Measurements from ENCODE around the gene CLK4. TPM values are rescaled to one million over a fixed set of nuclear protein-coding genes. Genes with fewer than 3 reads are reported as not detected.

CLK4 gene
- total RNA-seq, 1 experiment from 2014 or later = 10.0 TPM

DNA sequence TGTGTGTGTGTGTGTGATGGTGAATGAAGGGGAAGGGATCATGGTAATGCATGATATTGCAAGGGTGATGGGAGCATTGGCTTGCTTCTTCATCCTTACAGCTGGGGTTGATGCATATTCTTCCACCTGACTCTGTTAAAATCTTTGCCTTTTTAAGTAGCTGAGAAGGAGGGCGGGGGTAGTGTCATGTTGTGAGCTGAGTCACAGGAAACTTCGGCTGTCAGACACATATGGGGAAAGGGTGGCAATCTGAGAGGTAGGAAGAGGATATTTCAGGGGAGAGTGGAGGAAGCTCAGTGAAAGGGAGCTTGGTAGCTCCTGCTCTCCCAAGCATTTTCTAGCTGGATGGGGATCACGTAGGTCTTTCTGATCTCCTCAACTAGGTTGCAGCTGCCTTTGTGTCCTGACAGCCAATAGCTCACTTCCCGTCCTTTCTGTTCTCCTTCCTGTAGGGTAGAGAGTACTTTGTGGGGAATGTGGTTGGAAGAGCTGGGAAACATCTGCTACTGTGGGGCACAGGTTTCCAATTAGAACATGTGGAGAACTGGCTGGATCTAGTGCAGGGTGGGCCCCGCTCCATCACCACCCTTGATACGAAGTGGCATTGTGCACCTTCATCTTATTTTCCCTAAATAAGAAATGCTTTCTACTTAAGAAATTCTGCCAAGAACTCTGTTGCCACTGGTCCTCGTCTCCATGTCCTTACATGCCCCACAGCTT, 18.1 kb upstream of the CLK4 start:
- Histone ChIP-seq H3K27me3 (no peaks in the 10 kb centered on the region), H3K9me3 (peaks cover 12% of the 10 kb centered on the region), H3K36me3 (no peaks in the 10 kb centered on the region), H3K4me3 (no peak overlapping the region)
- peak; percentile 48 for DNase-seq

- Histone ChIP-seq H3K36me3 (no peaks in the 10 kb centered on the region), H3K27me3 (no peaks in the 10 kb centered on the region), H3K4me3 (no peak overlapping the region), H3K9me3 (peaks cover 12% of the 10 kb centered on the region)
- DNase-seq = peak; percentile 99
Observed at GRCh38 chr5:178642351-178642909, 15.6 kb upstream of the CLK4 start.

DNA sequence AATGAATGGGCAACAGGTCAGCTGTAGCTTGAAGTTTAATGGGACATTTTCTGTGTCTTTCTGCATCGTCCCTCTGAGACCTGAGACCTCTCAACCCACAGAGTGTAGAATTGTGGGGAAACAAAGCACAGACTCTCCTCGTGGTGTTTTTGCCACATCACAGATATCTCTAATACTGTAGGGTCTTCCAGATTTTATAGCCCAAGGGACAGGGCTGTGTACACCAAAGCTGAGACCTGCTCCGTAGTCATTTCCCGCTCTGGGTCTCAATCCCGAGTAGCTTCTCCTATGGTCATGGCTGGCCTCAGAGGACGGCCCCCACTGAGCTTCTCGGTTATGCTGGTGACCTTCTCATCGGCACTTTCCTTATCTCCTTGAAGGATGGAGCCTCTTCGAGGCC, 14.9 kb upstream of the CLK4 start:
- Histone ChIP-seq H3K27me3 (no peaks in the 10 kb centered on the region), H3K4me3 (no peak overlapping the region), H3K9me3 (peaks cover 12% of the 10 kb centered on the region), H3K36me3 (no peaks in the 10 kb centered on the region)
- no peak for DNase-seq

GRCh38 chr5:178640331-178641045, 13.6 kb upstream of the CLK4 start:
- DNase-seq = peak; percentile 58
- no peak overlapping the region for H3K4me3 ChIP-seq

DNA sequence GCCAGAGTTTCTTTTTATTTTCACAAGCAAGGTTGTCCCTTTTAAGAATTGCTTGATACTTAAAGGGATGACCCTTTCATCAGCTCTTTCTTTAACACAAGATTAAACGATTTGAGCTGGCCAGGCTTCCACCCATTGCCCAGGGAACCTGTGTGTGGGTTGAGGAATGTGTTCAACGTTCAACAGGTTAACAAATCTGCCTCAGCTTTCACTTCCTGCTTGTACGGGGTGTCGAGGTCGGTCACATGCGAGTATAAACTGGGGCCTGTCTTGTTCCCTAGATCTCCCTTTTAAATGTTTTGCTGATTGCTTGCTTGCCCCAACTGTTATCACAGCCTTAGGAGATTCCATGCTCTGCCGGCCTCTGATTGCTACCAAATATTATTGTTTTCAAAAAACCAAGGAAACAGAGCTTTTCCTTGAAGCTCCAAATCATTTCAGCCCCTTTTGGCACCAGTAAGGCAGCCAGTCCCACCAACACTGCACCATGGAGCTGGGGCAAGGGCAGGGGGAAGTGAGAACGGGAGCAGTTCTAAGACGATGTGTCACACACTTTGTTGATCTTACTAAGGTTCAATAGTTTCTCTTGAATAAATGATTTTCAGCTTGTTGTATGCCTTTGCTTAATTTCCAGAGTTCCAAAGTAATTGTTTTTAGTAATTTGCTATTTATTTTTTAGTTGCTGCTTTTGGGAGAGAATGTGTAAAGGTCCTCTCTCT, 10.7 kb upstream of the CLK4 start:
- no peak for DNase-seq
- H3K9me3 ChIP-seq = peaks cover 12% of the 10 kb centered on the region
- H3K27me3 ChIP-seq = no peaks in the 10 kb centered on the region
- no peaks in the 10 kb centered on the region for H3K36me3 ChIP-seq
- no peak overlapping the region for H3K4me3 ChIP-seq

More at GRCh38 chr5:178640331-178641045, 13.6 kb upstream of the CLK4 start:
- Histone ChIP-seq H3K27me3 (no peaks in the 10 kb centered on the region), H3K9me3 (peaks cover 12% of the 10 kb centered on the region), H3K36me3 (no peaks in the 10 kb centered on the region)

GRCh38 chr5:178632285-178632684, 5.4 kb upstream of the CLK4 start:
- no peaks in the 10 kb centered on the region for H3K36me3 ChIP-seq
- no peaks in the 10 kb centered on the region for H3K27me3 ChIP-seq
- H3K9me3 ChIP-seq = peaks cover 4% of the 10 kb centered on the region
- H3K4me3 ChIP-seq = no peak overlapping the region
- DNase-seq = no peak

DNA sequence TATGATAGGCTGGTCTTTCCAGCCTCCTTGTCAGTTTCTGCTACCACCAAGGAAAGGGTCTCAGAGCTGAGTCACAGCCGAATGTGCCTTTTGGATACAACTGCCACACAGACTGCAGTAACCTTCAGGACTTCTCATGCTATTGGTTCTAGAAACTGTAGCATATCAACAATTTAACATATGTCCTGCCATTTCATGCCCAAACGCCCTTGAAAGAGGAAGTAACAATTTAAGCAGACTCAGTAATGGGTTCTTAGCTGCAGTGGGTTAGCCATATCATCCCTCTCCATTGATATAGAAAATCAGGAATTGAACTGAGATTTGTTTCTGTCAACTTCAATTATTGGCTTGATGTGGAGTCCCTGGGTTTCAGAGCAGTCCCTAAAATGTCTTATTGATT, 4.1 kb upstream of the CLK4 start:
- Histone ChIP-seq H3K9me3 (peaks cover 5% of the 10 kb centered on the region), H3K4me3 (no peak overlapping the region), H3K27me3 (no peaks in the 10 kb centered on the region), H3K36me3 (peaks cover 2% of the 10 kb centered on the region; the same call in 1 of the 2 replicates)
- no peak for DNase-seq

DNA sequence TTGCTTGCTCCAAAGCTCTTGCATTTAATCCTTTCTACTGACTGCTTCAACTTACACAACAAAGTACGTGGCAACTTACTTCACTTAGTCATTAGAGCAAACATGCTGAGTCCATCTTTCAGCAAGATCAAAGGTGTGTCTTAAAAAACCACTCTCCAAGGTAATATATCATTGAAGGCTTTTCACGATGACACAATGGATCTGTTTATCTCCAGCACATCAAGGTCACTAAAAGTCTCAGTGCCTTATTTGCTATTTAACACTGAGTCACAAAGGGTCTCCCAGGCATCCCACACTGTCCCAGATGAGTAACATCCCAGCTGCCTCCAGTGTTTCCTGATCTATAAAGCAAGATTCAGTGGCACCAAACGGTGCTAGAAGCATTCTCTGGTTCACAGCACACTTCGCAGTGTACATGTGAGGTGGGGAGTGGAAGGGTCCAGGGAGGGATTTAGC, 3.7 kb upstream of the CLK4 start:
- DNase-seq = no peak
- Histone ChIP-seq H3K9me3 (peaks cover 5% of the 10 kb centered on the region), H3K36me3 (peaks cover 2% of the 10 kb centered on the region; the same call in 1 of the 2 replicates), H3K4me3 (no peak overlapping the region), H3K27me3 (no peaks in the 10 kb centered on the region)

DNA sequence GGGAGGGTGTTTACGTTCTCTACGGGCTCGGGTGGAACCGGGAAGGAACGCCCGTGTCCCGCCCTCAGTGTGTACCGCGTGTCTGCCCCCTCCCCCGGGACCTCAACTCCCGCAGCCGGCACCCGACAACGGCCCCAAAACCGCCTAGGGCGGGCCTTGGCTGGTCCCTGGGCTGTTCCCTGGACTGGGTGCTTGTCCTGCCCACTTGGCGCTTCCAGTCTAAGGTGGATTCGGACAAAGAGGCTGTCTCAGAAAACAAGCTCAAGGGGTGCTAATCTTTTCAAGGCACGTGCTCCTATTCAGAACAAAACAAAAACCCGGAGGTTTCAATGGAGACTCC, 379 bp upstream of the CLK4 start:
- peaks cover 20% of the 10 kb centered on the region for H3K36me3 ChIP-seq
- peaks cover 5% of the 10 kb centered on the region for H3K9me3 ChIP-seq
- peak overlapping the region; percentile 98 for H3K4me3 ChIP-seq
- no peak for DNase-seq
- no peaks in the 10 kb centered on the region for H3K27me3 ChIP-seq

DNA sequence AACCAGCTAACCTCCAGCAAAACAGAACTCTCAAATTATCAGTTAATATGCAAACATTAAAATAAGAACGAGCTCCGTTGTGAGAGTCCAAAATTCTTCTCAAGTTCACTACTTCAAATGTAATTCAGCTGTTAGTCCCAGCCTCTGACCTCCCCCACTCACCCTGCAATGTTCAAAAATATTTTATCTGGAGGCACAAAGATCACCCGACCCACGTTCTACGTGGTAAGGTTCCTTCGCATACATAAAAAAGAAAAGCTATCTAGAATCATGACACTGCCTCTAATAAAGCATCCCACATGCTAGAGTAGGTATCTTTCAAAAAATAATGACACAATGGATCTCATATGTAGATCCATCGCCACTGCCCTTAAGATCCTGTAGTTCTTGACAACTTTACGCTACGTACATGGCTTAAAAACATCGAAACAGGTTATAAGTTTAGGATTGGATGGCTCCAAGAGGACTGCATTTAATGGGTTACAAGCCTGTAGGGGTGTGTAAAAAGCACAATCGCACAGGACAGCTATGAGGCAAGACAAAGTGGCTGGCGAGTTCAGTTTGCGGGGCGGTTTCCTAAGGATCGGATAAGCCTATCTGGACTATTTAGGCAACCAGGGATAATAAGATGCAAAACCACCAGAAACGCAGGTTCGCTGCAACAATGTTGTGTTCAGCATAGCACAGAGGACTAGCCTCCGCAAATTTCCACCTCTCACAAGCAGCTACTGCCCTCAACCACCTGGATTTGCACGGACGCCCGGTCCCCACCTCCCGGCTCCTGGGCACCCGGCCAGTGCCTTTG, 969 bp downstream of the CLK4 start:
- peak overlapping the region; percentile 98 for H3K4me3 ChIP-seq
- no peak for DNase-seq

GRCh38 chr5:178624631-178625546, 2.0 kb downstream of the CLK4 start:
- DNase-seq = peak; percentile 22

More for the DNA sequence above, 969 bp downstream of the CLK4 start:
- Histone ChIP-seq H3K9me3 (peaks cover 5% of the 10 kb centered on the region), H3K36me3 (peaks cover 33% of the 10 kb centered on the region), H3K27me3 (no peaks in the 10 kb centered on the region)

DNA sequence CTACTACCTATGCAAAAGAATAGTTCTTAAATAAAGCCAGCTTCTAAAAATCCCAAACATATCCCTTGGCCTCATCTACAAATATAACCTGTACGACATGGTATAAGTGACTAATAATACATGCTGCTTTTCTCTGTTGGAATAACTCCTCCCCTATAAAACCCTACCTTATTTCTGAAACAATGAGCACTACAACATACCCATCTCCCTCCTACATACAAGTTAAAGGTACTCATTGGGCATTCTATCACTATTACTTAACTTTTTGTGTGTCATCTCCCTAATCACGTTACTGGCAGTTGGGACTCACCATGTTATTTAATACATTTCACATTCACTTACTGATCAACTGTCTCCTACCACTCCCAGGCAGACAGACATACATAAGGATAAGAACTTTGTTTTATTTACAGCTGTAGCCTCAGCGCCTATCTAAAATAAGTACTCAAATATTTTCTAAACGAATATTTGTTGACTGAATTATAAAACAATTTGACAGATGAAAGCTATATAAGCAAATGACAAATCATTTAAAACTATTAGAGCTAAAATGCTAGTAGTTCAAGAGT, 4.1 kb downstream of the CLK4 start:
- H3K27me3 ChIP-seq = no peaks in the 10 kb centered on the region
- DNase-seq = no peak
- peaks cover 62% of the 10 kb centered on the region for H3K36me3 ChIP-seq
- H3K4me3 ChIP-seq = no peak overlapping the region
- peaks cover 5% of the 10 kb centered on the region for H3K9me3 ChIP-seq

More at GRCh38 chr5:178624631-178625546, 2.0 kb downstream of the CLK4 start:
- Histone ChIP-seq H3K36me3 (peaks cover 43% of the 10 kb centered on the region), H3K27me3 (no peaks in the 10 kb centered on the region), H3K9me3 (peaks cover 5% of the 10 kb centered on the region), H3K4me3 (peak overlapping the region; percentile 98)

GRCh38 chr5:178619390-178619789, 7.5 kb downstream of the CLK4 start:
- H3K27me3 ChIP-seq = no peaks in the 10 kb centered on the region
- DNase-seq = no peak
- no peaks in the 10 kb centered on the region for H3K9me3 ChIP-seq
- H3K36me3 ChIP-seq = peaks cover 91% of the 10 kb centered on the region
- no peak overlapping the region for H3K4me3 ChIP-seq

GRCh38 chr5:178612299-178612698, 14.6 kb downstream of the CLK4 start:
- Histone ChIP-seq H3K36me3 (peaks cover 96% of the 10 kb centered on the region), H3K4me3 (no peak overlapping the region), H3K27me3 (no peaks in the 10 kb centered on the region), H3K9me3 (no peaks in the 10 kb centered on the region)
- no peak for DNase-seq

- peaks cover 94% of the 10 kb centered on the region for H3K36me3 ChIP-seq
- no peak overlapping the region for H3K4me3 ChIP-seq
- no peaks in the 10 kb centered on the region for H3K9me3 ChIP-seq
- H3K27me3 ChIP-seq = no peaks in the 10 kb centered on the region
- no peak for DNase-seq
Observed at GRCh38 chr5:178606269-178606668, 20.6 kb downstream of the CLK4 start.

All from MG63 (cell line).